Kidney tubule cell (primary cell): ENCODE results near the gene NEK8.
"Not testable (repeated sequence)": the region's sequence is repeated elsewhere in the genome, so short reads cannot be mapped to it uniquely, and the experiment has no call there.

Source experiments
- DNase-seq: peaks from one replicate; pipeline ENCODE4 v3.0.0-alpha.2; 2018; ENCODE audit warnings: low spot score

NEK8 gene

GRCh38 chr17:28763804-28764266 is 35.2 kb downstream of the NEK8 start:
- peak; percentile 74 for DNase-seq

- no peak for DNase-seq
Measured at GRCh38 chr17:28765038-28765437, 36.5 kb downstream of the NEK8 start.

GRCh38 chr17:28773736-28774135 is 45.1 kb downstream of the NEK8 start:
- no peak for DNase-seq

- no peak for DNase-seq
Measured at GRCh38 chr17:28774206-28774605, 45.6 kb downstream of the NEK8 start.

GRCh38 chr17:28777178-28777577 is 48.6 kb downstream of the NEK8 start:
- no peak for DNase-seq

- DNase-seq: not testable (repeated sequence)
Measured at GRCh38 chr17:28779601-28780000, 51.0 kb downstream of the NEK8 start.

GRCh38 chr17:28783161-28783560 is 54.6 kb downstream of the NEK8 start:
- no peak for DNase-seq

- DNase-seq: no peak
Measured at GRCh38 chr17:28788100-28788499, 59.5 kb downstream of the NEK8 start.
